Midbrain (tissue), 1 donor: ENCODE data around the gene FAM210A.

Source experiments
- DNase-seq: peaks from one replicate; lab custom pipeline; 2025; lab: John Stamatoyannopoulos, UW

FAM210A gene

GRCh38 chr18:13645093-13645492 lies 81.3 kb downstream of the FAM210A start:
- no peak for DNase-seq

- no peak for DNase-seq
Measured at GRCh38 chr18:13643261-13643751, 83.1 kb downstream of the FAM210A start.

- no peak for DNase-seq
Measured at GRCh38 chr18:13642440-13642827, 83.9 kb downstream of the FAM210A start.

- no peak for DNase-seq
Measured at GRCh38 chr18:13641551-13642439, 84.6 kb downstream of the FAM210A start.

- no peak for DNase-seq
Measured at GRCh38 chr18:13640266-13640860, 86.0 kb downstream of the FAM210A start.

GRCh38 chr18:13638719-13639595 lies 87.4 kb downstream of the FAM210A start:
- no peak for DNase-seq

- peak; percentile 81 for DNase-seq
Measured at GRCh38 chr18:13635046-13635445, 91.3 kb downstream of the FAM210A start.

- no peak for DNase-seq
Measured at GRCh38 chr18:13633700-13634099, 92.7 kb downstream of the FAM210A start.

- DNase-seq = no peak
Measured at GRCh38 chr18:13630716-13631268, 95.6 kb downstream of the FAM210A start.

- peak; percentile 88 for DNase-seq
Measured at GRCh38 chr18:13629841-13630715, 96.3 kb downstream of the FAM210A start.

GRCh38 chr18:13628211-13628610 lies 98.1 kb downstream of the FAM210A start:
- no peak for DNase-seq

- DNase-seq = no peak
Measured at GRCh38 chr18:13627639-13628038, 98.7 kb downstream of the FAM210A start.

GRCh38 chr18:13626544-13626908 lies 99.8 kb downstream of the FAM210A start:
- no peak for DNase-seq

- no peak for DNase-seq
Measured at GRCh38 chr18:13625843-13626543, 100.4 kb downstream of the FAM210A start.

- DNase-seq = no peak
Measured at GRCh38 chr18:13625355-13625754, 101.0 kb downstream of the FAM210A start.

- no peak for DNase-seq
Measured at GRCh38 chr18:13624563-13625237, 101.7 kb downstream of the FAM210A start.

- DNase-seq = no peak
Measured at GRCh38 chr18:13623871-13624270, 102.5 kb downstream of the FAM210A start.

- DNase-seq = no peak
Measured at GRCh38 chr18:13623348-13623747, 103.0 kb downstream of the FAM210A start.

GRCh38 chr18:13622751-13623150 lies 103.6 kb downstream of the FAM210A start:
- no peak for DNase-seq
